SKM-1 treated with dmso at 0.1 percent for 144 hours (cell line): ENCODE data around the gene OR1J1.

ENCODE experiments used
- DNase-seq: peaks from one replicate; lab custom pipeline; 2025; ENCODE audit not compliant: unreplicated experiment; lab: John Stamatoyannopoulos, UW

The OR1J1 gene

GRCh38 chr9:122446819-122447484, 30.8 kb downstream of the OR1J1 start:
- no peak for DNase-seq

GRCh38 chr9:122445155-122445749, 32.5 kb downstream of the OR1J1 start:
- no peak for DNase-seq

GRCh38 chr9:122444041-122444733, 33.5 kb downstream of the OR1J1 start:
- DNase-seq = no peak

- no peak for DNase-seq
Measured at GRCh38 chr9:122442568-122442967, 35.2 kb downstream of the OR1J1 start.
